ENCODE data around the gene REEP3.

- TF ChIP-seq, protein P1, sequence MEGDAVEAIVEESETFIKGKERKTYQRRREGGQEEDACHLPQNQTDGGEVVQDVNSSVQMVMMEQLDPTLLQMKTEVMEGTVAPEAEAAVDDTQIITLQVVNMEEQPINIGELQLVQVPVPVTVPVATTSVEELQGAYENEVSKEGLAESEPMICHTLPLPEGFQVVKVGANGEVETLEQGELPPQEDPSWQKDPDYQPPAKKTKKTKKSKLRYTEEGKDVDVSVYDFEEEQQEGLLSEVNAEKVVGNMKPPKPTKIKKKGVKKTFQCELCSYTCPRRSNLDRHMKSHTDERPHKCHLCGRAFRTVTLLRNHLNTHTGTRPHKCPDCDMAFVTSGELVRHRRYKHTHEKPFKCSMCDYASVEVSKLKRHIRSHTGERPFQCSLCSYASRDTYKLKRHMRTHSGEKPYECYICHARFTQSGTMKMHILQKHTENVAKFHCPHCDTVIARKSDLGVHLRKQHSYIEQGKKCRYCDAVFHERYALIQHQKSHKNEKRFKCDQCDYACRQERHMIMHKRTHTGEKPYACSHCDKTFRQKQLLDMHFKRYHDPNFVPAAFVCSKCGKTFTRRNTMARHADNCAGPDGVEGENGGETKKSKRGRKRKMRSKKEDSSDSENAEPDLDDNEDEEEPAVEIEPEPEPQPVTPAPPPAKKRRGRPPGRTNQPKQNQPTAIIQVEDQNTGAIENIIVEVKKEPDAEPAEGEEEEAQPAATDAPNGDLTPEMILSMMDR (IDR thresholded peaks at IDR 0.05), result no peak
- no peak for TF ChIP-seq ZFX (IDR thresholded peaks at IDR 0.05; ENCODE audit: borderline replicate concordance)
These were observed 58.3 kb downstream of the REEP3 start for GRCh38 chr10:63579371-63580014.
